Endothelial cell of umbilical vein (primary cell): ENCODE results near the gene KCNE1. TPM values are rescaled to one million over a fixed set of nuclear protein-coding genes. Genes with fewer than 3 reads are reported as not detected.

Source experiments
- BruUV-seq: library from RNA; stranded (reverse); fragments of 400-500 nt; replicated peaks from 2 replicates; lab custom pipeline; 2021; lab: Mats Ljungman, UMichigan
- CTCF ChIA-PET: fragments of 300-600, 350-600 bp; sonication (Branson Sonifier 250); formaldehyde crosslinking; loops from one replicate; lab custom pipeline; 2021; ENCODE audit warnings: antibody characterized with exemption, inconsistent platforms; lab: Charles Lee
- POLR2A ChIA-PET: fragments of 300-600, 350-600 bp; sonication (Branson Sonifier 250); formaldehyde crosslinking; loops from one replicate; lab custom pipeline; 2021; ENCODE audit warnings: antibody characterized with exemption, inconsistent platforms; lab: Charles Lee
- DNase-seq: peaks from one replicate; pipeline ENCODE4 v3.0.0-alpha.2; 2011; ENCODE audit warnings: low read depth, low spot score
- FAIRE-seq: peaks from 2 replicates; lab custom pipeline; 2011; peaks lifted over from hg19 to GRCh38; lab: Jason Lieb, UNC
- H2AFZ ChIP-seq: 2 replicates; pipeline ENCODE4 v1.6.0; 2012; ENCODE audit warnings: low read depth, low read length, control low read depth, inconsistent platforms
- H3K27ac ChIP-seq: 2 replicates; pipeline ENCODE4 v1.5.1; 2011; ENCODE audit warnings: low read depth, mild to moderate bottlenecking, control low read depth, low read length, moderate library complexity; ENCODE audit not compliant: insufficient read depth
- H3K27me3 ChIP-seq, 2 experiments: 2 replicates each; pipeline versions ENCODE4 v1.6.0 to v1.6.1; 2011; ENCODE audit warnings: low read length in 2 of 2, mixed read lengths in 1 of 2; ENCODE audit not compliant: control insufficient read depth in 2 of 2, insufficient read depth in 2 of 2
- H3K36me3 ChIP-seq, 2 experiments: 2 replicates in 1 of 2; 3 replicates in 1 of 2; pipeline ENCODE4 v1.5.1; 2011; ENCODE audit warnings: low read length in 2 of 2, mild to moderate bottlenecking in 1 of 2, moderate library complexity in 1 of 2; ENCODE audit not compliant: control insufficient read depth in 2 of 2, insufficient read depth in 2 of 2; ENCODE audit errors: extremely low read depth in 1 of 2
- H3K4me1 ChIP-seq: 3 replicates; pipeline ENCODE4 v1.5.1; 2011; ENCODE audit warnings: mild to moderate bottlenecking, low read length; ENCODE audit not compliant: control insufficient read depth, insufficient read depth; ENCODE audit errors: extremely low read depth
- H3K4me2 ChIP-seq: 2 replicates; pipeline ENCODE4 v1.6.1; 2011; ENCODE audit warnings: low read length, control low read depth, mixed read lengths; ENCODE audit not compliant: insufficient read depth
- H3K4me3 ChIP-seq, 3 experiments: fragments of 200-600 bp in 1 of 3; sonication (generic), shearing (Covaris generic) in 1 of 3; replicated peaks in 1 of 3; 2 replicates each; pipeline ENCODE4 v1.5.1; 2011 to 2016; ENCODE audit warnings: control low read depth in 3 of 3, low read length in 3 of 3, mild to moderate bottlenecking in 2 of 3, inconsistent platforms in 1 of 3, low read depth in 1 of 3, moderate library complexity in 1 of 3; ENCODE audit not compliant: insufficient read depth in 1 of 3
- H3K79me2 ChIP-seq: 2 replicates; pipeline ENCODE4 v1.6.0; 2012; ENCODE audit warnings: low read length, inconsistent platforms; ENCODE audit not compliant: control insufficient read depth, insufficient read depth
- H3K9ac ChIP-seq: replicated peaks from 2 replicates; pipeline ENCODE3; 2011; ENCODE audit warnings: low read length, control low read depth; ENCODE audit not compliant: insufficient read depth; ENCODE audit errors: extremely low read depth
- H3K9me1 ChIP-seq: replicated peaks from 3 replicates; pipeline ENCODE4 v1.6.0; 2011; ENCODE audit warnings: mild to moderate bottlenecking, low read length; ENCODE audit not compliant: control insufficient read depth, insufficient read depth; ENCODE audit errors: extremely low read depth
- H3K9me3 ChIP-seq: replicated peaks from 2 replicates; pipeline ENCODE4 v1.5.1; 2012; ENCODE audit warnings: low read length, inconsistent platforms; ENCODE audit not compliant: control insufficient read depth, insufficient read depth
- H4K20me1 ChIP-seq: replicated peaks from 2 replicates; pipeline ENCODE3; 2011; ENCODE audit warnings: mild to moderate bottlenecking, low read length; ENCODE audit not compliant: control insufficient read depth, insufficient read depth; ENCODE audit errors: extremely low read depth
- CTCF ChIP-seq, 2 donors: IDR thresholded peaks; 1 replicate in 1 of 2; 2 replicates in 1 of 2; pipeline ENCODE4 v1.5.1; 2011; ENCODE audit warnings: low read length in 2 of 2, mild to moderate bottlenecking in 2 of 2, moderate library complexity in 2 of 2, control low read depth in 1 of 2, inconsistent platforms in 1 of 2, low read depth in 1 of 2; ENCODE audit not compliant: insufficient read depth in 1 of 2; ENCODE audit errors: extremely low read depth in 1 of 2
- EZH2 ChIP-seq: IDR thresholded peaks from 2 replicates; pipeline ENCODE4 v1.6.1; 2012; ENCODE audit warnings: borderline replicate concordance, low read depth, mild to moderate bottlenecking, moderate library complexity, low read length, inconsistent platforms; ENCODE audit not compliant: severe bottlenecking
- FOS ChIP-seq: IDR thresholded peaks from 2 replicates; pipeline ENCODE4 v1.6.1; 2011; ENCODE audit warnings: mild to moderate bottlenecking, low read length, moderate library complexity, borderline replicate concordance; ENCODE audit not compliant: insufficient read depth
- GATA2 ChIP-seq: IDR thresholded peaks from 2 replicates; pipeline ENCODE4 v1.7.0; 2011; ENCODE audit warnings: low read depth, mild to moderate bottlenecking, moderate library complexity, mixed read lengths, low read length; ENCODE audit not compliant: insufficient read length, insufficient read depth
- JUN ChIP-seq: IDR thresholded peaks from 2 replicates; pipeline ENCODE4 v1.6.1; 2011; ENCODE audit warnings: borderline replicate concordance, low read depth; ENCODE audit not compliant: insufficient read length, insufficient read depth
- MAX ChIP-seq: IDR thresholded peaks from 2 replicates; pipeline ENCODE4 v1.6.1; 2011; ENCODE audit not compliant: insufficient read depth, insufficient read length
- MYC ChIP-seq: IDR thresholded peaks from one replicate; pipeline ENCODE4 v1.6.1; 2011; ENCODE audit warnings: mild to moderate bottlenecking, low read depth, low read length
- POLR2A ChIP-seq: IDR thresholded peaks from 2 replicates; pipeline ENCODE4 v1.6.1; 2012; ENCODE audit warnings: low read depth, mild to moderate bottlenecking, control low read depth, low read length
- POLR2AphosphoS5 ChIP-seq: IDR thresholded peaks from 2 replicates; pipeline ENCODE4 v1.6.1; 2012; ENCODE audit warnings: low read depth, mild to moderate bottlenecking, control low read depth, low read length, moderate library complexity; ENCODE audit not compliant: insufficient read depth
- dilution Hi-C: fragments of 300-500 bp; cut with MboI; formaldehyde crosslinking; loops from one replicate; pipeline ENCODE4 v1.15.0; 2019; ENCODE audit warnings: low sequenced_read_pairs; ENCODE audit not compliant: extremely low pct_ligation_motif_present
- intact Hi-C: fragments of 100-400 bp; cut with micrococcal nuclease; formaldehyde crosslinking; loops from one replicate; pipeline ENCODE4 v1.10.0; 2022
- polyA plus RNA-seq, 4 experiments: library from polyadenylated mRNA; depleted of rRNA in 3 of 4; stranded (reverse) in 3 of 4; unstranded in 1 of 4; fragments of >200 nt; gene quantifications; 2 replicates each; pipeline versions ENCODE4 v1.2.1 to v1.2.3, GENCODE V29; 2011 to 2012; ENCODE audit warnings: missing spikeins in 1 of 4
- total RNA-seq: library from RNA; stranded (reverse); gene quantifications from 2 replicates; pipeline ENCODE4 v1.2.3, GENCODE V29; 2021

Gene KCNE1
- total and polyA plus RNA-seq, 2 donors (not counting 3 experiments of a cell fraction or from before 2014, with no cell fraction given) = 0.10 to 0.38 TPM

GRCh38 chr21:34535886-34536285 lies 23.9 kb upstream of the KCNE1 start:
- H3K27me3 ChIP-seq = no peaks in the 10 kb centered on the region
- H2AFZ ChIP-seq = no peak overlapping the region
- no peaks in the 10 kb centered on the region for H4K20me1 ChIP-seq
- no peaks in the 10 kb centered on the region for H3K9me1 ChIP-seq
- POLR2A ChIA-PET = no interaction called here
- CTCF ChIA-PET = no interaction called here
- no peak overlapping the region for H3K27ac ChIP-seq
- DNase-seq = no peak
- H3K4me2 ChIP-seq = no peak overlapping the region
- no peaks in the 10 kb centered on the region for H3K36me3 ChIP-seq
- H3K4me3 ChIP-seq = no peak overlapping the region
- intact Hi-C loops = no loop called here
- H3K4me1 ChIP-seq = no peaks in the 10 kb centered on the region
- no peaks in the 10 kb centered on the region for H3K79me2 ChIP-seq
- TF ChIP-seq EZH2 (no peak), GATA2 (no peak), MYC (no peak), JUN (no peak), CTCF (IDR thresholded peaks at IDR 0.05; ENCODE audit: extremely low read depth in 1 of 2, insufficient read depth in 1 of 2, low read depth in 1 of 2, low read length in 2 of 2) (no peak), POLR2A (no peak), MAX (no peak), FOS (no peak), POLR2AphosphoS5 (no peak)
- H3K9ac ChIP-seq = no peak overlapping the region
- FAIRE-seq = no peak
- no peaks in the 10 kb centered on the region for H3K9me3 ChIP-seq
- BruUV-seq = no TSS peak
- dilution Hi-C loops = no loop called here
